WTC11 (cell line): Measurements from ENCODE around the gene MCF2L. TPM values are rescaled to one million over a fixed set of nuclear protein-coding genes. Genes with fewer than 3 reads are reported as not detected.

Source experiments
- ATAC-seq: fragments of 200-7000 bp; cut with Tn5 transposase; 2 replicates; pipeline ENCODE4 v1.10.0; 2021; ENCODE audit warnings: mild to moderate bottlenecking, moderate library complexity
- CTCF ChIA-PET: fragments of 300-600 bp; sonication (Branson Sonifier 250); formaldehyde crosslinking; loops from one replicate; lab custom pipeline; 2021; ENCODE audit warnings: antibody characterized with exemption; lab: Charles Lee
- POLR2A ChIA-PET: fragments of 350-600 bp; sonication (Branson Sonifier 250); formaldehyde crosslinking; loops from one replicate; lab custom pipeline; 2021; ENCODE audit warnings: antibody characterized with exemption; lab: Charles Lee
- DNase-seq: peaks from one replicate; pipeline ENCODE4 v3.0.0; 2021; ENCODE audit warnings: low spot score
- H3K27ac Mint-ChIP-seq: 2 replicates; pipeline ENCODE4 v1.8.0; 2021; ENCODE audit warnings: mixed read lengths
- H3K27me3 Mint-ChIP-seq: 2 replicates; pipeline ENCODE4 v1.8.0; 2021; ENCODE audit warnings: low read depth, mild to moderate bottlenecking, moderate library complexity, mixed read lengths
- H3K36me3 Mint-ChIP-seq: 2 replicates; pipeline ENCODE4 v1.8.0; 2021; ENCODE audit warnings: mixed read lengths
- H3K4me1 Mint-ChIP-seq: 2 replicates; pipeline ENCODE4 v1.8.0; 2022; ENCODE audit warnings: mixed read lengths
- H3K4me3 Mint-ChIP-seq: 2 replicates; pipeline ENCODE4 v1.8.0; 2021; ENCODE audit warnings: mild to moderate bottlenecking, moderate library complexity, mixed read lengths
- H3K9me3 Mint-ChIP-seq: 2 replicates; pipeline ENCODE4 v1.8.0; 2021; ENCODE audit warnings: mixed read lengths
- FOXJ3 ChIP-seq: sonication (generic); formaldehyde crosslinking; IDR thresholded peaks from 2 replicates; pipeline ENCODE4 v1.9.0; 2021; ENCODE audit warnings: missing genetic modification reagents, mild to moderate bottlenecking, borderline replicate concordance
- GRHL2 ChIP-seq: fragments of 250-450 bp; sonication (Bioruptor Pico); IDR thresholded peaks from 2 replicates; pipeline ENCODE4 v1.8.0; 2022; ENCODE audit warnings: mild to moderate bottlenecking, moderate library complexity; ENCODE audit not compliant: insufficient replicate concordance, severe bottlenecking
- JAZF1 ChIP-seq: fragments of 250-450 bp; sonication (Bioruptor Pico); IDR thresholded peaks from 2 replicates; pipeline ENCODE4 v1.9.0; 2021; ENCODE audit warnings: moderate library complexity, mild to moderate bottlenecking, inconsistent platforms
- NR3C1 ChIP-seq: sonication (generic); formaldehyde crosslinking; conservative IDR thresholded peaks from 2 replicates; pipeline ENCODE4 v1.8.1; 2023; ENCODE audit warnings: low read depth, mild to moderate bottlenecking, missing genetic modification reagents
- SP1 ChIP-seq: sonication (generic); formaldehyde crosslinking; conservative IDR thresholded peaks from 2 replicates; pipeline ENCODE4 v1.8.1; 2022; ENCODE audit warnings: missing genetic modification reagents
- TEAD1 ChIP-seq: sonication (generic); formaldehyde crosslinking; IDR thresholded peaks from 2 replicates; pipeline ENCODE4 v1.8.0; 2022; ENCODE audit warnings: mild to moderate bottlenecking, missing genetic modification reagents
- ZBTB21 ChIP-seq: sonication (generic); formaldehyde crosslinking; IDR thresholded peaks from 2 replicates; pipeline ENCODE4 v1.8.1; 2023; ENCODE audit warnings: mild to moderate bottlenecking, missing genetic modification reagents, borderline replicate concordance
- ZNF671 ChIP-seq: fragments of 250-450 bp; sonication (Bioruptor Pico); IDR thresholded peaks from 2 replicates; pipeline ENCODE4 v1.8.0; 2021; ENCODE audit warnings: mild to moderate bottlenecking
- total RNA-seq: library from RNA; stranded (reverse); gene quantifications from 3 replicates; pipeline ENCODE4 v1.2.3, GENCODE V29; 2021
- TF ChIP-seq, protein P1 (sequence below): sonication (generic); formaldehyde crosslinking; IDR thresholded peaks from 2 replicates; pipeline ENCODE4 v1.8.0; 2022; ENCODE audit warnings: mild to moderate bottlenecking, missing genetic modification reagents
- TF ChIP-seq, protein P2 (sequence below): sonication (generic); formaldehyde crosslinking; IDR thresholded peaks from 2 replicates; pipeline ENCODE4 v1.8.1; 2023; ENCODE audit warnings: mild to moderate bottlenecking, missing genetic modification reagents
- TF ChIP-seq, protein P3 (sequence below): sonication (generic); formaldehyde crosslinking; IDR thresholded peaks from 2 replicates; pipeline ENCODE4 v1.8.1; 2022; ENCODE audit warnings: low read depth, missing genetic modification reagents, borderline replicate concordance
- TF ChIP-seq, protein P4 (sequence below): sonication (generic); formaldehyde crosslinking; IDR thresholded peaks from 2 replicates; pipeline ENCODE4 v1.8.0; 2022; ENCODE audit warnings: mild to moderate bottlenecking, missing genetic modification reagents
- TF ChIP-seq, protein P5 (sequence below): sonication (generic); formaldehyde crosslinking; IDR thresholded peaks from 2 replicates; pipeline ENCODE4 v1.8.0; 2023; ENCODE audit warnings: missing genetic modification reagents, mild to moderate bottlenecking, borderline replicate concordance
- TF ChIP-seq, protein P6 (sequence below): fragments of 200-600 bp; IDR thresholded peaks from 2 replicates; pipeline ENCODE4 v1.8.0; 2022; ENCODE audit warnings: antibody characterized with exemption

MCF2L gene
- total RNA-seq, 1 experiment from 2014 or later: 34.8 TPM

DNA sequence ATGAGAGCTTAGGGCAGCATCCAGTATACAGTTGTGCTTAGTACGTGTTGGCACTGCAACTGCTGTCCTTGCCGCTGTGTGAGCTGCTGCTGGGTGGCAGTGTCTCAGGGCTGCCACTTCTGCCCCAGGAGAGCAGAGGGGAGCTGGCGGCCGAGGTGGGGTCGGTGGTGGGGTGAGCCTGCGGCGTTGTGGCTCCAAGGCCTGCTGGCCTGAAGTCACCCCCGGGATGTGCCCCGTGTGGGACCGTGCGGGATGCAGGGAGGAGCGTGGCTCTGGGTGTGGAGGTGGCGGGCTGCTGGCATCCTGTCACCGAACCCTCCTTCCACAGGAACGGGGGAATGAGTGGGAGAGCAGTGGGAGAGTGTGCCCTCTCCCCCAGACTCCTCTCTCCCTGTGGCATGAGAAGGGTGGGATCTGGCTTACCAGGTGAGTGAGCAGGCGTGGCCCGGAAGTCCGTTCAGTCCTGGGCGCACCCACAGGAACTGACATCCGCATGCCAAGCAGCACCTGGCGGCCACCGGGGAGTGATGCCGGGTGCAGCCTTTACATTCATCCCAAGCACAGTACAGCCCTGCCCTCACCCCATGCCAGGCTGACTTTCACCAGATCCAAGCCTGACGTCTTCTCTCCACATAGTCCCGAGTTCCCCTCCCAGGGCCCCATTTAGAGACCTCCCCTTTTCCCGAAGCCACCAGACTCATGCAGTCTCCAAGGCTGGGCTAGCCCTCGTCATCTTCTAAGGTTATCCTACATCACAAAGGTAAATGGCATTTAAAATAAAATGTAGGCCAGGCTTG, 26.6 kb downstream of the MCF2L start:
- CTCF ChIA-PET: interaction anchor here (1.0 kb wide), 1 partner anchor 53 kb away, joined by 3 read pairs; no protein-coding TSS in a partner anchor
- POLR2A ChIA-PET: no interaction called here
- H3K27me3 Mint-ChIP-seq: no peaks in the 10 kb centered on the region
- peak overlapping the region; percentile 5 for H3K27ac Mint-ChIP-seq
- TF ChIP-seq ZBTB21 (CRISPR knock-in tag): no peak
- TF ChIP-seq, protein P1, sequence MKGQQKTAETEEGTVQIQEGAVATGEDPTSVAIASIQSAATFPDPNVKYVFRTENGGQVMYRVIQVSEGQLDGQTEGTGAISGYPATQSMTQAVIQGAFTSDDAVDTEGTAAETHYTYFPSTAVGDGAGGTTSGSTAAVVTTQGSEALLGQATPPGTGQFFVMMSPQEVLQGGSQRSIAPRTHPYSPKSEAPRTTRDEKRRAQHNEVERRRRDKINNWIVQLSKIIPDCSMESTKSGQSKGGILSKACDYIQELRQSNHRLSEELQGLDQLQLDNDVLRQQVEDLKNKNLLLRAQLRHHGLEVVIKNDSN (CRISPR knock-in tag): no peak
- TF ChIP-seq, protein P2, sequence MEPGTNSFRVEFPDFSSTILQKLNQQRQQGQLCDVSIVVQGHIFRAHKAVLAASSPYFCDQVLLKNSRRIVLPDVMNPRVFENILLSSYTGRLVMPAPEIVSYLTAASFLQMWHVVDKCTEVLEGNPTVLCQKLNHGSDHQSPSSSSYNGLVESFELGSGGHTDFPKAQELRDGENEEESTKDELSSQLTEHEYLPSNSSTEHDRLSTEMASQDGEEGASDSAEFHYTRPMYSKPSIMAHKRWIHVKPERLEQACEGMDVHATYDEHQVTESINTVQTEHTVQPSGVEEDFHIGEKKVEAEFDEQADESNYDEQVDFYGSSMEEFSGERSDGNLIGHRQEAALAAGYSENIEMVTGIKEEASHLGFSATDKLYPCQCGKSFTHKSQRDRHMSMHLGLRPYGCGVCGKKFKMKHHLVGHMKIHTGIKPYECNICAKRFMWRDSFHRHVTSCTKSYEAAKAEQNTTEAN (CRISPR knock-in tag): no peak
- TF ChIP-seq NR3C1 (CRISPR knock-in tag): no peak
- no peak for TF ChIP-seq ZNF671
- TF ChIP-seq, protein P3, sequence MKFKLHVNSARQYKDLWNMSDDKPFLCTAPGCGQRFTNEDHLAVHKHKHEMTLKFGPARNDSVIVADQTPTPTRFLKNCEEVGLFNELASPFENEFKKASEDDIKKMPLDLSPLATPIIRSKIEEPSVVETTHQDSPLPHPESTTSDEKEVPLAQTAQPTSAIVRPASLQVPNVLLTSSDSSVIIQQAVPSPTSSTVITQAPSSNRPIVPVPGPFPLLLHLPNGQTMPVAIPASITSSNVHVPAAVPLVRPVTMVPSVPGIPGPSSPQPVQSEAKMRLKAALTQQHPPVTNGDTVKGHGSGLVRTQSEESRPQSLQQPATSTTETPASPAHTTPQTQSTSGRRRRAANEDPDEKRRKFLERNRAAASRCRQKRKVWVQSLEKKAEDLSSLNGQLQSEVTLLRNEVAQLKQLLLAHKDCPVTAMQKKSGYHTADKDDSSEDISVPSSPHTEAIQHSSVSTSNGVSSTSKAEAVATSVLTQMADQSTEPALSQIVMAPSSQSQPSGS (CRISPR knock-in tag): no peak
- TF ChIP-seq TEAD1 (CRISPR knock-in tag): no peak
- TF ChIP-seq, protein P4, sequence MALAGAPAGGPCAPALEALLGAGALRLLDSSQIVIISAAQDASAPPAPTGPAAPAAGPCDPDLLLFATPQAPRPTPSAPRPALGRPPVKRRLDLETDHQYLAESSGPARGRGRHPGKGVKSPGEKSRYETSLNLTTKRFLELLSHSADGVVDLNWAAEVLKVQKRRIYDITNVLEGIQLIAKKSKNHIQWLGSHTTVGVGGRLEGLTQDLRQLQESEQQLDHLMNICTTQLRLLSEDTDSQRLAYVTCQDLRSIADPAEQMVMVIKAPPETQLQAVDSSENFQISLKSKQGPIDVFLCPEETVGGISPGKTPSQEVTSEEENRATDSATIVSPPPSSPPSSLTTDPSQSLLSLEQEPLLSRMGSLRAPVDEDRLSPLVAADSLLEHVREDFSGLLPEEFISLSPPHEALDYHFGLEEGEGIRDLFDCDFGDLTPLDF: no peak
- TF ChIP-seq, all 79 proteins: peak for 0
- no peaks in the 10 kb centered on the region for H3K36me3 Mint-ChIP-seq
- no peak for ATAC-seq
- DNase-seq: no peak
- no peaks in the 10 kb centered on the region for H3K9me3 Mint-ChIP-seq
- no peak overlapping the region for H3K4me3 Mint-ChIP-seq
- 0 out of 2 replicates have a peak, but pooled peaks cover 2% of the 10 kb centered on the region for H3K4me1 Mint-ChIP-seq

DNA sequence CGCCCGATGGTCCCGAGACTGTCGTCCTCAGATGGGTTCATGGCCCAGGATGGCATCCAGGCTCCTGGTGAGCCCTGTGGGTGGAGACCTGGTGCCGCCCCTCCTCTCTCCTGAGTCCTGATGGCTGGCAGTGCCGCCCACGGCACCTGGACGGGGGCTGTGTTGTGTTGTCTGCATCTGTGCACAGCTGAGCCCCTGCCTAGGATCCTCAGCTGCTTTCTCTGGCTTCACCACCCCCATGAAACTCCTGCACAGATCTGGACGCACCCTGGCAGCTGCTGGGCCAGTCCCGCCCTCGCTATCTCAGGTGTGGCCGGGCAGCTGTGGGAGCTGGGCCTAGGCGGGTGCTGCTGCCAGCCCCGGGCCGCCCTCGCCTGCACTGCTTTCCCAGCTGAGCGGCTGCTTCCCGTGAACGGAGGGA, 27.7 kb downstream of the MCF2L start:
- Mint-ChIP-seq H3K27me3 (no peaks in the 10 kb centered on the region), H3K36me3 (no peaks in the 10 kb centered on the region), H3K4me1 (peaks cover 2% of the 10 kb centered on the region; the same call in 1 of the 2 replicates), H3K4me3 (no peak overlapping the region), H3K9me3 (no peaks in the 10 kb centered on the region), H3K27ac (0 out of 2 replicates have a peak overlapping the region, but pooled peaks have one; percentile 23)
- DNase-seq: no peak
- no peak for TF ChIP-seq JAZF1 (CRISPR knock-in tag)
- TF ChIP-seq, protein P5, sequence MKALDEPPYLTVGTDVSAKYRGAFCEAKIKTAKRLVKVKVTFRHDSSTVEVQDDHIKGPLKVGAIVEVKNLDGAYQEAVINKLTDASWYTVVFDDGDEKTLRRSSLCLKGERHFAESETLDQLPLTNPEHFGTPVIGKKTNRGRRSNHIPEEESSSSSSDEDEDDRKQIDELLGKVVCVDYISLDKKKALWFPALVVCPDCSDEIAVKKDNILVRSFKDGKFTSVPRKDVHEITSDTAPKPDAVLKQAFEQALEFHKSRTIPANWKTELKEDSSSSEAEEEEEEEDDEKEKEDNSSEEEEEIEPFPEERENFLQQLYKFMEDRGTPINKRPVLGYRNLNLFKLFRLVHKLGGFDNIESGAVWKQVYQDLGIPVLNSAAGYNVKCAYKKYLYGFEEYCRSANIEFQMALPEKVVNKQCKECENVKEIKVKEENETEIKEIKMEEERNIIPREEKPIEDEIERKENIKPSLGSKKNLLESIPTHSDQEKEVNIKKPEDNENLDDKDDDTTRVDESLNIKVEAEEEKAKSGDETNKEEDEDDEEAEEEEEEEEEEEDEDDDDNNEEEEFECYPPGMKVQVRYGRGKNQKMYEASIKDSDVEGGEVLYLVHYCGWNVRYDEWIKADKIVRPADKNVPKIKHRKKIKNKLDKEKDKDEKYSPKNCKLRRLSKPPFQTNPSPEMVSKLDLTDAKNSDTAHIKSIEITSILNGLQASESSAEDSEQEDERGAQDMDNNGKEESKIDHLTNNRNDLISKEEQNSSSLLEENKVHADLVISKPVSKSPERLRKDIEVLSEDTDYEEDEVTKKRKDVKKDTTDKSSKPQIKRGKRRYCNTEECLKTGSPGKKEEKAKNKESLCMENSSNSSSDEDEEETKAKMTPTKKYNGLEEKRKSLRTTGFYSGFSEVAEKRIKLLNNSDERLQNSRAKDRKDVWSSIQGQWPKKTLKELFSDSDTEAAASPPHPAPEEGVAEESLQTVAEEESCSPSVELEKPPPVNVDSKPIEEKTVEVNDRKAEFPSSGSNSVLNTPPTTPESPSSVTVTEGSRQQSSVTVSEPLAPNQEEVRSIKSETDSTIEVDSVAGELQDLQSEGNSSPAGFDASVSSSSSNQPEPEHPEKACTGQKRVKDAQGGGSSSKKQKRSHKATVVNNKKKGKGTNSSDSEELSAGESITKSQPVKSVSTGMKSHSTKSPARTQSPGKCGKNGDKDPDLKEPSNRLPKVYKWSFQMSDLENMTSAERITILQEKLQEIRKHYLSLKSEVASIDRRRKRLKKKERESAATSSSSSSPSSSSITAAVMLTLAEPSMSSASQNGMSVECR: no peak
- TF ChIP-seq, protein P6, sequence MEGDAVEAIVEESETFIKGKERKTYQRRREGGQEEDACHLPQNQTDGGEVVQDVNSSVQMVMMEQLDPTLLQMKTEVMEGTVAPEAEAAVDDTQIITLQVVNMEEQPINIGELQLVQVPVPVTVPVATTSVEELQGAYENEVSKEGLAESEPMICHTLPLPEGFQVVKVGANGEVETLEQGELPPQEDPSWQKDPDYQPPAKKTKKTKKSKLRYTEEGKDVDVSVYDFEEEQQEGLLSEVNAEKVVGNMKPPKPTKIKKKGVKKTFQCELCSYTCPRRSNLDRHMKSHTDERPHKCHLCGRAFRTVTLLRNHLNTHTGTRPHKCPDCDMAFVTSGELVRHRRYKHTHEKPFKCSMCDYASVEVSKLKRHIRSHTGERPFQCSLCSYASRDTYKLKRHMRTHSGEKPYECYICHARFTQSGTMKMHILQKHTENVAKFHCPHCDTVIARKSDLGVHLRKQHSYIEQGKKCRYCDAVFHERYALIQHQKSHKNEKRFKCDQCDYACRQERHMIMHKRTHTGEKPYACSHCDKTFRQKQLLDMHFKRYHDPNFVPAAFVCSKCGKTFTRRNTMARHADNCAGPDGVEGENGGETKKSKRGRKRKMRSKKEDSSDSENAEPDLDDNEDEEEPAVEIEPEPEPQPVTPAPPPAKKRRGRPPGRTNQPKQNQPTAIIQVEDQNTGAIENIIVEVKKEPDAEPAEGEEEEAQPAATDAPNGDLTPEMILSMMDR: no peak
- TF ChIP-seq TEAD1 (CRISPR knock-in tag): no peak
- no peak for TF ChIP-seq FOXJ3 (CRISPR knock-in tag)
- TF ChIP-seq GRHL2: no peak
- TF ChIP-seq SP1 (CRISPR knock-in tag): no peak
- ChIA-PET CTCF (interaction anchor here (2.6 kb wide), 1 partner anchor 33 kb away, joined by 10 read pairs; no protein-coding TSS in a partner anchor), POLR2A (no interaction called here)
- no peak for ATAC-seq
